Endometrium (tissue), 2 donors: ENCODE results near the gene LTO1.

ENCODE experiments used
- FAIRE-seq: peaks from 2 replicates; lab custom pipeline; 2012; peaks lifted over from hg19 to GRCh38; lab: Jason Lieb, UNC
- donor health status: control.
- donor health status: control.

Gene LTO1

DNA sequence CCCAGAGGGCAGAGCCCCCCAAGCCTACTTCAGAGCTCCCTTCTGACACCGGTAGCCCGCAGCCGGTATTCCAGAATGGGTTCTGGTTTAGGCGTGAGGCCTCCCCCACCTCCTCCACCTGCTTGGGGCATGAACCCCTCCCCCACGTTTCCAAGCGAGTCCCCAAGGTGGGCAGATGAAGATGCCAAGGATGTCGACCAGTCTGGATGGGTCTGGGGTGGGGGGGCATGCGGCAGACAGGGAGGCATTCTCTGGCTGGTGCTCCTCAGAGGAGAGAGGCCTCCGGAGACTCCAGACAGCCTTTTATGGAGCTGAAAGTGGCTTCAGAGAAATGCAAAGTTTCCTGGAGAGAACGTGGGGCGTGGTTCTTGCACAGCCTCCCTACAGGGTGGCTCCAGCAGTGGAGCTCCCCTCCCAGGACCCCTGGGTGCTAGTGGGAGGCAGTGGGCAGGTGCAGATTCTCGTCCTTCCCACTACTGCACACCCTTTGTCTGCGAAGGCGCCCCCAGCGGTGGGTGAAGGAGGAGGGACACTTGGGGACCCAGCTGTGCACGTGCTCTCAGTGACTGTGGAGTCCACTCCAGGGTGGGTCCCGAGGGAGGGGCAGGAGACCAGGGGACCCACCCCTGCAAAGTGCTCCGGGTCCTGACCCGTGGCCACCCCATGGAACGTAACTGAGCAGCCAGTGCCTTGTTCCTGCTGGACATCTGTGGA lies 30.0 kb downstream of the LTO1 start:
- FAIRE-seq: no peak

DNA sequence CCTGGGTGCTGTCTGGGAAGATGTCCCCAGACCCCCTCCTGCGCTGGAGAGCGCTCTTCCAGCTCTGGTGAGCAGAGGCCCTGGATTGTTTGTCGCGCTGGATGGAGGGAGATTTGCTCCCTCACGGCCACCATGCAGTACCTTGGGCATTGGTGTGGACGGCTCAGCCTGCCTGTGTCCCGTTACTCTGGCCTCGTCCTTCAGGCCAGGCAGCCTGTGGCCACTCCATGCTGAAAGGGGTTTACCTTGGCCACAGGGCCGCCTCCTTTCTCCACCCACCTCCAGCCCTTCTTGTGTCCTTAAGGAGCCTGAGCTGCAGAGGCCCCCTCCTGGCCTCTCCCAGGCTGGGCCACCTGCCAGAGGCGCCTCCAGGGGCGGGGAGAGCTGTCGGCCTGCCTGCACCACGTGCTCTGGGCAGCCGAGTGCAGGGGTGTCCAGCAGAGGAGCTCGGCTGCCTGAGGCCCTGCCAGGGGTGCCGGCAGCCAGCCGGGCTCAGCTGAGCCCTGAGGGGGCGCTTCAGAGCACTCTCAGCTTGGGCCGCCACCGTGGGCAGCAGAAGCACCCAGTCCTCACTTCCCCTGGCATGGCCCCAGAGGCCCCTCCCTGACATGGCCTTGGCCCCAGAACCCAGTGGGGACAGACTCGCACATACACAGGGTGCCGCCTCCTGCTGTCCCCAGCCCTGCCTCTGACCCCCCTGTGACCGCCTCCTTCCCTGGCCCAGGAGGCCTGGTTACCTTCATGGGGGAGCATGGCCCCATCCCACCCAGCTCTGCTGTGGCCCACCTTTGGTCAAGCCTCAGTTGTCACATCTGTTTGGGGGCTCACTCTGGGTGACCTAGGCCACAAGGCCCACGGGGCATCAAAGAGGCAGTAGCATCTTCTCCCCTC lies 30.8 kb downstream of the LTO1 start:
- FAIRE-seq: no peak

DNA sequence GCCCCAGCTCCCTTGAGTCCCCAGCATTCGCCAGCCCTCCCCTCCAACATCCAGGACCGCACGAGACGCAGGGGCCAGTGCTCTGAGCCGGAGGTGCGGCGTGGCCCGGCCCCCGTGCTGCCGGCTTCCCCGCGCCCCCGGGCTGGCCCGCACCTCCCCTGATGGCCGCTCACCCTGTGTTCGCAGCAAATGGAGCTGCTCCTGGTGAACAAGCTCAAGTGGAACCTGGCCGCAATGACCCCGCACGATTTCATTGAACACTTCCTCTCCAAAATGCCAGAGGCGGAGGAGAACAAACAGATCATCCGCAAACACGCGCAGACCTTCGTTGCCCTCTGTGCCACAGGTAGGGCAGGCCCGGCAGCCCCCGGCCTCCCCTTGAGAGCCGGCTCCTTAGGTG lies 31.5 kb downstream of the LTO1 start:
- no peak for FAIRE-seq

DNA sequence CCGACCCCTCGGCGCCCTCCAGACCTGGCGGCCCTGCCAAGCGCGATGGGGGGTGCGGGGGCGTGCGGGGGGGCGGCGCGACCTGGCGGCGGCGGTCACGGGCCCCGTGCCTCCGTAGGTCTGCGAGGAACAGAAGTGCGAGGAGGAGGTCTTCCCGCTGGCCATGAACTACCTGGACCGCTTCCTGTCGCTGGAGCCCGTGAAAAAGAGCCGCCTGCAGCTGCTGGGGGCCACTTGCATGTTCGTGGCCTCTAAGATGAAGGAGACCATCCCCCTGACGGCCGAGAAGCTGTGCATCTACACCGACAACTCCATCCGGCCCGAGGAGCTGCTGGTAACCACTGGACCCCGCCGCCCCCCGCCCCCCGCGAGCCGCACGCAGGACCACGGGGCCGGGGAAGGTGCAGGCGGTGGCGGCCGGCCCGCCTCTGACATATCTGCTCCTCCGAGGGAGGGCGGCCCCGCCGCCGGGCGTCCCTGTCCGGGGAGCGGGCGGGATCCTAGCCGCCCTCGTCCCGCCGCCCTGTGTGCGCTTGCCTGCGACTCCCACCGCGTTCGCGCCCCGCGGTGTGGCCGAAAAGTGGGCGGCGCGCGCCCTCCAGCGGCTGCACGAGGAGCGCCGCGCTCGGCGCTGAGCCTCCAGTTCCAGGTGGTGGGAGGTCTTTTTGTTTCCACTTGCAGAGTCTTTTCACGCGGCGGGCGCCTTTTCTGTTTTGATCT lies 32.1 kb downstream of the LTO1 start:
- no peak for FAIRE-seq

DNA sequence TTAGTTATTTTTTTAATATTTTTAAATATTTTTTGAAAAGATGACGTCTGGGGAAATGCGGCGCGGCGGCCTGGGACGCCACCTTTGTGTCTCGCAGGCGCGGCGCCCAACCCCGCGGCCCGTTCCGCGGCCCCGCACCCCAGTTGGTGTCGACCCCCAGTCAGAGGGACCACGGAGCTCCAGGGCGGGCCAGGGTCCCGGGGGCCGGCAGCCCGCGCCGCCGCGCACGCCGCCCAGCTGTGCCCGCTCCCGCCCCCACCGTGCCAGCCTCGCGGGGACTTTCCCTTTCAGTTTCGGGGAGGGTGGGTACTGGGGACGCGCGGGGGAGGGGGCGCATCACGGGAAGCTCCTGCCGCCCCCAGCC lies 32.6 kb downstream of the LTO1 start:
- FAIRE-seq: no peak

DNA sequence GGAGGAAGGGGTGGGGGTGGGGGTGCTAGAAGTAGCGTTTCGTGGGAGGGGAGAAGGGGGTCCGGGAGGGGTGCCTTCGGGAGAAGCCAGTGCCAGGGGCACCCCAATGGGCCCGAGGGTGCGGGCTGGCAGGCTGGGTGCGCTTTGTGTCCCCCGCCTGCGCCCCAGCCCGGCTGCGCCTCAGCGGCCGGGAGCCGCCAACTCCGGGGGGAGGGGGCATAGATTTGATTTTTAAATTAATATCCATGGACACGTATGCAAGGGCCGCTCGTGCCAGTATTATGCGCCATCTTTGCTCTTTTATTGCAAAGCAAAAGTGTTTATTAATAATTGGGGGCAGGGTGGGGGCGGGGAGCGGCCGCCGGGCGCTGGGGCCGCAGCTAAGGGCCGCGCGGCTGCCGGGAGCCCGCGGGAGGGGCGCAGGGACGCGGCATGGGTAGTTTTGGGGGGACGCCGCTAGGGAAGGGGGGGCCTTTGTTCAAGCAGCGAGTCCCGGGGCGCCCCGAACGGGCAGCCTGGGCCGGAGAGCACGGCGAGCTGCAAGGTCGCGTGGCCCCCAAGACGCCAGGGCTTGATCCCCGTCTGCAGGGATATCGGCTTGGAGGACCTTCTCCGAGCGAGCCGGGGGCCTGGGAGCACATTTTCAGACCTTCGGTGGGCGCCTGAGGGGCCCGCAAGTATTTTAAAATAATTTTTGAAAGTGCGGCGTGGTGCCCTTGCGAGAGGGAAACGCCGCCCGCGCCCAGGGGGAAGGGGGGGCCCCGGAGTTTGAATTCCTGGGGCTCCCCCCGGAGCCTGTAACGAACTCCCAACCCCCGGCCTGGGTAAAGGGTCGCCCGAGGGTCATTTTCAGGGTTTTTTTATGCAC lies 33.2 kb downstream of the LTO1 start:
- no peak for FAIRE-seq

DNA sequence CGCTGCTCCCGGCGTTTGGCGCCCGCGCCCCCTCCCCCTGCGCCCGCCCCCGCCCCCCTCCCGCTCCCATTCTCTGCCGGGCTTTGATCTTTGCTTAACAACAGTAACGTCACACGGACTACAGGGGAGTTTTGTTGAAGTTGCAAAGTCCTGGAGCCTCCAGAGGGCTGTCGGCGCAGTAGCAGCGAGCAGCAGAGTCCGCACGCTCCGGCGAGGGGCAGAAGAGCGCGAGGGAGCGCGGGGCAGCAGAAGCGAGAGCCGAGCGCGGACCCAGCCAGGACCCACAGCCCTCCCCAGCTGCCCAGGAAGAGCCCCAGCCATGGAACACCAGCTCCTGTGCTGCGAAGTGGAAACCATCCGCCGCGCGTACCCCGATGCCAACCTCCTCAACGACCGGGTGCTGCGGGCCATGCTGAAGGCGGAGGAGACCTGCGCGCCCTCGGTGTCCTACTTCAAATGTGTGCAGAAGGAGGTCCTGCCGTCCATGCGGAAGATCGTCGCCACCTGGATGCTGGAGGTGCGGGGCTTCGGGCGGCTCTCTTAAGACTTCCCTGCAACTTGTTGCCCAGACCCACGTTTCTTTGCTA lies 34.1 kb downstream of the LTO1 start, which contains the start of gene CCND1:
Gene CCND1 (plus strand): TSS at position 162 of the 587 bp plus-strand sequence. CDS start 158 bp downstream, at position 320.
- FAIRE-seq: no peak

DNA sequence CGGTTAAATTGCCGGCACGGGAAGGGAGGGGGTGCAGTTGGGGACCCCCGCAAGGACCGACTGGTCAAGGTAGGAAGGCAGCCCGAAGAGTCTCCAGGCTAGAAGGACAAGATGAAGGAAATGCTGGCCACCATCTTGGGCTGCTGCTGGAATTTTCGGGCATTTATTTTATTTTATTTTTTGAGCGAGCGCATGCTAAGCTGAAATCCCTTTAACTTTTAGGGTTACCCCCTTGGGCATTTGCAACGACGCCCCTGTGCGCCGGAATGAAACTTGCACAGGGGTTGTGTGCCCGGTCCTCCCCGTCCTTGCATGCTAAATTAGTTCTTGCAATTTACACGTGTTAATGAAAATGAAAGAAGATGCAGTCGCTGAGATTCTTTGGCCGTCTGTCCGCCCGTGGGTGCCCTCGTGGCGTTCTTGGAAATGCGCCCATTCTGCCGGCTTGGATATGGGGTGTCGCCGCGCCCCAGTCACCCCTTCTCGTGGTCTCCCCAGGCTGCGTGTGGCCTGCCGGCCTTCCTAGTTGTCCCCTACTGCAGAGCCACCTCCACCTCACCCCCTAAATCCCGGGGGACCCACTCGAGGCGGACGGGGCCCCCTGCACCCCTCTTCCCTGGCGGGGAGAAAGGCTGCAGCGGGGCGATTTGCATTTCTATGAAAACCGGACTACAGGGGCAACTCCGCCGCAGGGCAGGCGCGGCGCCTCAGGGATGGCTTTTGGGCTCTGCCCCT lies 34.7 kb downstream of the LTO1 start:
- no peak for FAIRE-seq

DNA sequence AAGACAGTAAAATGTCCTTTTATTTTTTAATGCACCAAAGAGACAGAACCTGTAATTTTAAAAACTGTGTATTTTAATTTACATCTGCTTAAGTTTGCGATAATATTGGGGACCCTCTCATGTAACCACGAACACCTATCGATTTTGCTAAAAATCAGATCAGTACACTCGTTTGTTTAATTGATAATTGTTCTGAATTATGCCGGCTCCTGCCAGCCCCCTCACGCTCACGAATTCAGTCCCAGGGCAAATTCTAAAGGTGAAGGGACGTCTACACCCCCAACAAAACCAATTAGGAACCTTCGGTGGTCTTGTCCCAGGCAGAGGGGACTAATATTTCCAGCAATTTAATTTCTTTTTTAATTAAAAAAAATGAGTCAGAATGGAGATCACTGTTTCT lies 35.3 kb downstream of the LTO1 start:
- no peak for FAIRE-seq

DNA sequence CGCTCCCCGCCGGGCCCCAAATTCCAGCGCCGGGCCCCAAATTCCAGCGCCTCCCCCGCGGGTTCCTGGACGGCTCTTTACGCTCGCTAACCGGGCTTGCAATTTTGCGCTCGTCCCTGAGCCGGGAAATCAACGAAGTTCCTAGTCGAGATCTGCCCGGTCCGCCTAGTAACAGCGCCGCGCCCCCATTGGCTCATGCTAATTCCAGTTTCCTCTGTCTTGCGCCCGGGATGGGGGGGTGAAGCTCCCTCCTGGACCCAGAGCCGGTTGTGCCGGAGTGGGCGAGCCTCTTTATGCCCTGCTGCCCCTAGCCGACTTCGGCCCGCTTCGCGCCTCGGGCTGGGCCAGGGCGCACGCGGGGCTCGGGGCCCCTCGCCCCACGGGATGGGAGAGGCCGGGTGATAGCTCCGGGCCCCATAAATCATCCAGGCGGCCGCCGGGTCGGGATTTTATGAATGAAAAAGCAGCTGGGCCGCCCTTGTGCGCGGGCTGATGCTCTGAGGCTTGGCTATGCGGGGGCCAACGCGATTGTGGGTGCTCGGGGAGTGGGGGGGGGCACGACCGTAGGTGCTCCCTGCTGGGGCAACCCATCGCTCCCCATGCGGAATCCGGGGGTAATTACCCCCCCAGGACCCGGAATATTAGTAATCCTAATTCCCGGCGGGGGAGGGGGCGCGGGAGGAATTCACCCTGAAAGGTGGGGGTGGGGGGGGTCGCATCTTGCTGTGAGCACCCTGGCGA lies 36.0 kb downstream of the LTO1 start:
- FAIRE-seq: no peak

DNA sequence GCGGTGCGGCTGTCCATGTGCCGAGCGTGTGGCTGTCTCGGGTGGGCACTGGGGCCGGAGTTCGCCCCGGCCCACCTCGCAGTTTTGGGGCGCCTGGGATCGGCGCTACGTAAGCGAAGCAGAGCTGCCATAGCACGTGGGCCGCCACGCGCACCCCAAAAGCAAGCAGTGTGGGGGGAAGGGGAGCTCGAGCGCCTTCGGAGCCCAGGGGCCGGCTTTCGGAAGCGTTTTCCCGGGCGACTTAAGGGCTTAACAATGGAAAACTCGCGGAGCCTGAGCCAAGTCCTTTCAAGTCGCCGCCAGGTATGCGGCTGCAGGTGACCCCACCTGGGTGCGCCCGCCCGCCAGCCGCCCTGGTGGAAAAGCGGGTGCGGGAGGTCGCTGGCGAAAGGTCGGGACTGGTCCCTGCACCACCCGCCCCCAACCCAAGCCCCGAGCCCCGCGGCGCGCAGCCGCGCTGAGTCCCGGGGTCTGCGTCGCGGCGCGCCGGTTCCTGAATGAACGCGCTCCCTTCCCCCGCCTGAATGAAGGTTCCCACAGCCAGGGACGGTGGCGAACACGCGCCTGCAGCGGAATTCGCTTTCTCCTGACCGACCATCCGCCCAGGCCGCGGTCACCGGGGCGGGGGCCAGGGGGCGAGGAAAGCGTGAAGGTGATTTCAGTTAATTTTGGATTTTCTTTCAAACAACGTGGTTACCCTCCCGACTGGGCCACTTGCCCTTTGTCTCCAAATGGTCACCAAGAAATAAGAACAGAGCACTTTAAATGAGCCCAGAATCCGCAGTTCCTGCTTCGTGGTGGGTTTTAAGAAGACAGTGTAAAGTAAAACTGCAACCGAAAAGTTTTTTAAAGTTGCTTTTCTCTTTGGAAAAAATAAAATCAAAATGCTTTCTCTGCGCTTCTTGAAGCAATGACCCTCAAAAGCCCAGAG lies 36.9 kb downstream of the LTO1 start:
- no peak for FAIRE-seq

DNA sequence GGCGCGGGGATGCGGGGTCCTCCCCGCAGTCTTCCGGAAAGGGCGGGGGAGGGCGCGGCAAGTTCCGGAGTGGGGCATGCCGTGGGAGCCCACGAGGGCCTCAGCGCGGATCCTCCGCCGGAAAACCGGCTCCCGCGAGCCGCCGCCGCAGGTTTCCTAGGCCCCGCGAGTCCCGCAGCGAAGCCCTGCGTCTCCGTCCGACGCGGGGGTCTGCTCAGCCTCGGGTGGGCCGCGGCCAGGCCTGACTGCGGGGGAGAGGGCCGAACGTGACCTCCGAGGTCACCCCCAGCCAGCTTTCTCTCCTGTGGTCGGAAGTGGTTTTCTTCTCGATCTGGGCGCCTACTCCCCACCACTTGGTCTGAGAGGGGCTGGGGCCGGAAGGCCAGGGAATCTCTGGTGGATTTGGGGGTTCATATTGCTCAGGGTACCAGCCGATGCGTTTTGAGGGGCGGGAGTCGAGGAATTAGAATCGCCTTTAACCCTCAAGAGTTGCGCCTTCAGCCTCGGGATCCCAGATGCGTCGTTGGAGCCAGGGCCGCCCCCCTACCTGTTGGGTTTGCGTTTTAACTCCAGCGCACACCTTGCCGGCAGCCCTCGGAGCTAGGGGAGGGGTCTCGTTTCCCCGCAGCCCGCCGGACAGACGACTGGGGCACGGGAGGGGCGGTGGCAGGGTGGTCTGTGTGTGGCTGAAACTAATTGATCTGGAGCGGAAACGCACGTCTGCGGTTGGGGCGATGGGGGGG lies 37.8 kb downstream of the LTO1 start:
- FAIRE-seq: no peak

DNA sequence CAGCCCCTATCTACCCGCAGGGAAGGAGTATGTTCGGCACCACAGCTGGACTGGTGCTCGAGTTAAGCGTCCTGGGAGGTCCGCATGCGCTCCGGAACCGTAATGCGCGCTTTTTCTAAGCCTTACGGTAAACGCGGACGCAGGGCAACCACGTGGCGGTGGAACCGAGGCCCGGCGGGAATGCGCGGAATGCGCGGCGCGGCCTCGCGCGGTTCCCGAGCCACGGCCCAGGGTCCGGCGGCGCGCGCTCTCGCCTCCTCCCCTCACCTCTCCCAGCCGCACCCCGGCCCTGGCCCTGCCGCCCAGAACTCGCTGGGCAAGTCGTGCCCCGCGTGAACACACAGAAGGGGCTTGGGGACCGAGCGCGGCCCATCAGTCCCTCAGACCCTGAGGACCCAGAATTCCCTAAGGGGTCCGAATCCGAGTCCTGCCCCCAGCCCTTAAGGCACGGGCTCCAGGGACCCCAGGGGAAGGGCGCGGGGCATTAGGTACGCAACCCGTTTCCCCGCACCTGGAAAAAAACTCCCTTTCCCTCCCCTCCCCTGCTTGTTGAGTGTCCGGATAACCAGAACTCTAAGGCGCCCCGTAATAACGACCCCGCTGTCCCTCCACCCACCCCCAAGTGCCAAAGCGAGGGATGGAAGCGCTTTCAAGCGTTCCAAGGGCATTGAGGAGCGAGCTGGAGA lies 38.5 kb downstream of the LTO1 start:
- no peak for FAIRE-seq

DNA sequence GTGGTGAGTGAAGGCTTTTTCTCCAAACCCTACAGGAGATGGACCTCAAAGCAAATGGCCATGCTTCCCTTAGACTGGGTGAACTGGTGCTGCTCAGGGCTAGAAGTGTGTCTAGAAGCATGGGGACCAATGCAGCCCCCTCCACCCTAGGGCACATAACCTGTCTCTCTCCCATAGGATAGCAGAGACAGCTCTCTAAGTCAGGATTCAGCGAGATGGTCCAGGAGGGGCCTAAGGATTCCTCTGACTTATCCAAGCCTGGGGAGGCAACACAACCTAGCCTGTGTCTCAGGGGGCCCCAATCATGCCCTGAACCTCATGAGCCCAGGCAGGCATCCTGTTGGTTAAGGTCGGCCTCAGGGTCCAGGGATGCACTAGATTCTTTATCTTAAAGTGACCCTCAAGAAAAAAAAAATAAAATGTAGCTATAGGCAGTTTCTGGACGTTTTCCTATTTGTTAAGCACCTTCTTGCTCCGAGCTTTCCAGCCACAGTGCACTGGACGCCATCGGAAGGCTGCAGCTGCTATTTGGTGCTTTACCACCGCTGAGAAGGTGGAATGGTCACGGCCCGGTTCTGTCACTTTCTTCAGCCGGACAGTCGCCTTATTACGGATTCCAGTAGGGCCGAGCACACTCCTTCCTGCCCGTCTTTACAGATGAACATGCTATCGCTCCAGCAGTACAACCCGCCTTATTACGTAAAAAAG lies 39.2 kb downstream of the LTO1 start:
- FAIRE-seq: no peak

DNA sequence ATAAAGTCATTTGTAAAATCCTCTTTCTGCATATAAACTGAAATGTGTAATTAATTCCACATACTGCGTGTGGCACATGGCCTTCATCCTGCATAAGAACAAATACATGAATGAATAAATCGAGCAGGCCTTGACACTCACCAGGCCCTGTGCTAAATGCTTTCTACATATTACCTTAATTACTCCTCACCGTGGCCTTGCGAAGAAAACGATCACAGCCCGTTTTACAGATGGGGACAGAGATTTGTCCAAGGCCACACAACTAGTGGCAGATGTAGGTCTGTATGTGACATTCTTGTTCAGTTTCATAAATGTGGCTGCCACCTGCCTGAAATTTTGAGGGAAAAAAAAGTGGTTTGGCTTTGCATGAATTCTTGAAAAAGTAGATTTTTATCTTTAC lies 40.0 kb downstream of the LTO1 start:
- FAIRE-seq: no peak

DNA sequence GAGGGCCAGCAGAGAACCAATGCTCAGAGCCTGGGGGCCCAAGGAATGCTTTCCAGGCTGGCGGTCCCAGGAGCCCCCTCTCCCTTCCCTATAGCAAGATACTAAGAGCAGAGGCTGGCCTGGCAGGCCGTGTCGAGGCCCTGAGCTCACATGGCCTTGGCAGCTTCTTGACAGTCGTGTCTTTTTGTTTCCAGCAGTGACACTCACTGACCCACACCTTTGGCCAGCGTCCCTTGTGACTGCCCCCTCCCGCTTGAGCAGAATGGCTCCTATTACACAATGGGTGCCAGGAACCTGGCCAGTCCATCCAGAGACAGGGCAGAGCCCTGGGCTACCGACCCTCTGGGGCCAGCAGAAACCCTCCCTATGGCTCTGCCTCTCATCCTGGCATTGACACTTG lies 40.6 kb downstream of the LTO1 start:
- no peak for FAIRE-seq

DNA sequence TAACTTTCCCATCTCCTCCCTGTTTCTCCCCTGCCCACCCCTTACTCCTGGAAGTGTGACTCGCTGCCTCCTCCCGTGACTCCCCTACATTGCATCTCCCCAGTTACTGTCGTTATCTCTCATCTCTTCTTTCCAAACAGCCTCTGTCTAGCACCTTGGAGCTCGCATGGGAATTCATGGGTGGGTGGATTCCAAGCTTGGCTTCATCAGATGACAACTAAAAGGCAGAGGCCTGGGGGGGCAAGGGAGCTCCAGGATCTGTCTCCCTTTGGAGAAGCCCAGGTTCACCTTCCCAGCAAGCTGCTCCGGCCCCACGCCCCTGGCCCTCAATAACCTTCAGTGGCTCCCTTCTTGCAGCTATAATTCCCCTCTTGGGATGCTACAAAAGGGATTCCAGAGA lies 41.1 kb downstream of the LTO1 start:
- no peak for FAIRE-seq
